Measurements from ENCODE around the gene CYFIP1.

DNA sequence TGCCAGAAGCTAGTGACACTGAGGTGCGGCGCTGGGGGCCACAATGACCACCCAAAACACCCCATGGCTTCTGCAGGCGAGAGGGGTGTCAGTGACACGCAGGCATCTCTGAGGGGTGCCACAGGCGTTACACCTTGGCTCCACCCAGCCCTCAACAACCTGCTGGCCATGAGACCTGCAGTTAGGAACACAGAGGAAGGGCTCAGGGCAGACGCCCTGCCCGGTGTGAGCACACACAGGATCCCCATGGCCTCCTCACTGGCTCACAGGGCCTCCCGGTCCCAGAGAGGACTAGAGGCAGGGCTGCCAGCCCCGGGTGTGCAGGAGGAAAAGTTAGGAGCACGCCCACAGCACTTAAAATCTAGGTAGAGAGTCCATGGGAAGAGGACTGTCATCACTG lies 35.1 kb downstream of the CYFIP1 start:
- TF ChIP-seq POLR2A (IDR thresholded peaks at IDR 0.05), result no peak
- TF ChIP-seq, protein P1, sequence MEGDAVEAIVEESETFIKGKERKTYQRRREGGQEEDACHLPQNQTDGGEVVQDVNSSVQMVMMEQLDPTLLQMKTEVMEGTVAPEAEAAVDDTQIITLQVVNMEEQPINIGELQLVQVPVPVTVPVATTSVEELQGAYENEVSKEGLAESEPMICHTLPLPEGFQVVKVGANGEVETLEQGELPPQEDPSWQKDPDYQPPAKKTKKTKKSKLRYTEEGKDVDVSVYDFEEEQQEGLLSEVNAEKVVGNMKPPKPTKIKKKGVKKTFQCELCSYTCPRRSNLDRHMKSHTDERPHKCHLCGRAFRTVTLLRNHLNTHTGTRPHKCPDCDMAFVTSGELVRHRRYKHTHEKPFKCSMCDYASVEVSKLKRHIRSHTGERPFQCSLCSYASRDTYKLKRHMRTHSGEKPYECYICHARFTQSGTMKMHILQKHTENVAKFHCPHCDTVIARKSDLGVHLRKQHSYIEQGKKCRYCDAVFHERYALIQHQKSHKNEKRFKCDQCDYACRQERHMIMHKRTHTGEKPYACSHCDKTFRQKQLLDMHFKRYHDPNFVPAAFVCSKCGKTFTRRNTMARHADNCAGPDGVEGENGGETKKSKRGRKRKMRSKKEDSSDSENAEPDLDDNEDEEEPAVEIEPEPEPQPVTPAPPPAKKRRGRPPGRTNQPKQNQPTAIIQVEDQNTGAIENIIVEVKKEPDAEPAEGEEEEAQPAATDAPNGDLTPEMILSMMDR (IDR thresholded peaks at IDR 0.05), result no peak
- TF ChIP-seq EP300 (IDR thresholded peaks at IDR 0.05), result no peak

All from tibial nerve (tissue), 4 donors.